VCaP (cell line): Measurements from ENCODE around the gene NOX5.

Experiments
- H3K27ac ChIP-seq: fragments of 450-650 bp; 2 replicates; pipeline ENCODE4 v1.5.1; 2017
- TF ChIP-seq, protein P1 (sequence below): fragments of 450-650 bp; conservative IDR thresholded peaks from 2 replicates; pipeline ENCODE4 v1.5.1; 2017; ENCODE audit warnings: mild to moderate bottlenecking, moderate library complexity

Gene NOX5

DNA sequence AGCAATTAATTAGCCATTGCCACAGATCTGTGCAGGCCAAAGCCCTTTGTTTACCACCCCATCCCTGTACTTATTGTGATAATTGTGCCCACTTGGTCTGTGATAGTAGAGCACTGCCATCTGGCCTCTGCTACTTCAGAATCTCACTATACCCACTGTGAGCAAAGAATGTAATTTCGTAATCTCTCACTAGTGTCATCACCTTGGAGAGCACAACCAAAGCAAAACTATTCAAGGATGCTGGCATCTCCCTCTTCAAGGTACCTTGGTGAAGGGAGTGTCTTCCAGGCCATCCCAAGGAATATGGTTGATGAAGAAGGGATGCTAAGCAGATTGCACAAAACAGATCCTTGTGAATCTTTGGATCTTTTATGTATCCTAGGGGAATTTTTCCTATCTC, 34.7 kb upstream of the NOX5 start:
- H3K27ac ChIP-seq: no peak overlapping the region
- TF ChIP-seq, protein P1, sequence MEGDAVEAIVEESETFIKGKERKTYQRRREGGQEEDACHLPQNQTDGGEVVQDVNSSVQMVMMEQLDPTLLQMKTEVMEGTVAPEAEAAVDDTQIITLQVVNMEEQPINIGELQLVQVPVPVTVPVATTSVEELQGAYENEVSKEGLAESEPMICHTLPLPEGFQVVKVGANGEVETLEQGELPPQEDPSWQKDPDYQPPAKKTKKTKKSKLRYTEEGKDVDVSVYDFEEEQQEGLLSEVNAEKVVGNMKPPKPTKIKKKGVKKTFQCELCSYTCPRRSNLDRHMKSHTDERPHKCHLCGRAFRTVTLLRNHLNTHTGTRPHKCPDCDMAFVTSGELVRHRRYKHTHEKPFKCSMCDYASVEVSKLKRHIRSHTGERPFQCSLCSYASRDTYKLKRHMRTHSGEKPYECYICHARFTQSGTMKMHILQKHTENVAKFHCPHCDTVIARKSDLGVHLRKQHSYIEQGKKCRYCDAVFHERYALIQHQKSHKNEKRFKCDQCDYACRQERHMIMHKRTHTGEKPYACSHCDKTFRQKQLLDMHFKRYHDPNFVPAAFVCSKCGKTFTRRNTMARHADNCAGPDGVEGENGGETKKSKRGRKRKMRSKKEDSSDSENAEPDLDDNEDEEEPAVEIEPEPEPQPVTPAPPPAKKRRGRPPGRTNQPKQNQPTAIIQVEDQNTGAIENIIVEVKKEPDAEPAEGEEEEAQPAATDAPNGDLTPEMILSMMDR: no peak

GRCh38 chr15:68980786-68981185, 33.7 kb upstream of the NOX5 start:
- TF ChIP-seq, protein P1: no peak
- no peak overlapping the region for H3K27ac ChIP-seq

DNA sequence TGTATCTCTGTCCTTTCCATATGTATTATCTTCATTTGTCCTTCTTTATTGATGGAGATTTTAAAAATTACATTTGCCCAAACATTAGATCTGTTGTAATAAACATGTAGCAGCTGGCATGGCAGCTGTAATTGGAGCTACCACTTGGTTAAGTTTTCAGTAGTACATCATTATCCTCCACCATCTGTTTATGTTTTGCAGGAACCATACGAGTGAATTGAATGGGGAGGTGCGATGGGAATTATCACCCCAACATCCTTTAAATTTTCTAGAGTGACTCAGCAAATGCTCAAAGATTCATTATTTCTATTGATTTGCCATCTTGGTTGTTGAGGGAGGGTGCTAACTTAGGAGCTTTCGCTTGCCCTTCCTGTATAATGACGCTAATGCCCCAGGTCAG, 32.6 kb upstream of the NOX5 start:
- TF ChIP-seq, protein P1: no peak
- no peak overlapping the region for H3K27ac ChIP-seq

DNA sequence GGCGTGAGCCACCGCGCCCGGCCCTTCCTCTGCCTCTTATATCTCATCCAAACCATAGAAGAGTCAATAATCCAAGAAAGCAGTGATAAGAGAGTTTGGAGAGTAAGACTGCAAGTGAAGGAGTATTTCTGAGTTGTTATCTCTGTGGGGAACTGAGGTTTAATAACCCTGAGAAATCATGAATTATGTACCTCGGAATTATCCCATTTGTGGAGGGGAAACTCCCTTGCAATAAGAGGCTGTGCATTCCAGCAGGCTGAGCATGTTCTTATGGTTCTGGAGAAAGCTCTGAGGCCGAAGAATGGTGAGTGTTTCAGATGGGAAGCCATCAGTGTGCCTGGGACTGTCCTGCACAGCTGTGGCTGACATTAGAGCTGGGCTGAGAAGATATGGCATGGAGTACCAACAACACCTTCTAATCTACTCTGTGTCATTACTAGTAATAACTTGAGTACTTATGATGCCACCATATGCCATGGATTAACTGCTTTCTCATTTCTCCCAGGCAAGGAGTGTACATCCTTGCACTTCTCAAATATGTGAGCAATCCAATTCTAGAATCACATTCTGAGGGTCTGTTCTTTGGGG, 31.4 kb upstream of the NOX5 start:
- TF ChIP-seq, protein P1: no peak
- H3K27ac ChIP-seq: no peak overlapping the region

DNA sequence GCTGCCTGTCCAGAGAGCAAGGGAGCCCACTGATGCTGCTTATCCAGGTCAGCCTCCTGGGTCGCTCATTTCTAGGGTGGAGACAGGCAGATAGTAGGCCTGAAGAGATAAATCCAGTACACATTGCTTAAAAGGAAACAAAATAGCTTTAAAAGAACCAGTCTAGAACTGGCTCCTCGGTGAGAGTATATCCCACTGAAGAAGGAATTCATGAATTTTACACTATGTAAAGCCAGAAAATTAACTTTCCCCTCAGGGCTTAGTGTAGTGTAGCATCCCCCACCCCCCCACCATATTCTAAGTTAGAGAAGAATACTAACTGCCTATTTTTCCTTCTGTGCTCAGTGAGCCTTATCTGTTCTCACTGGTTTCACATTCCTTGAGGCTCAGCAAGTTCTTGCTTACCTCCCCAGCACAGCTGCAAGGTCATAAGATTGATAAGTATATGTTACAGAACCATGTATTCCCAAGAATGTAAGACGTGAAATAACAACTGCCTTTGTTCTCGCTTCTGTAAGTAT, 30.5 kb upstream of the NOX5 start:
- no peak overlapping the region for H3K27ac ChIP-seq
- TF ChIP-seq, protein P1: no peak

DNA sequence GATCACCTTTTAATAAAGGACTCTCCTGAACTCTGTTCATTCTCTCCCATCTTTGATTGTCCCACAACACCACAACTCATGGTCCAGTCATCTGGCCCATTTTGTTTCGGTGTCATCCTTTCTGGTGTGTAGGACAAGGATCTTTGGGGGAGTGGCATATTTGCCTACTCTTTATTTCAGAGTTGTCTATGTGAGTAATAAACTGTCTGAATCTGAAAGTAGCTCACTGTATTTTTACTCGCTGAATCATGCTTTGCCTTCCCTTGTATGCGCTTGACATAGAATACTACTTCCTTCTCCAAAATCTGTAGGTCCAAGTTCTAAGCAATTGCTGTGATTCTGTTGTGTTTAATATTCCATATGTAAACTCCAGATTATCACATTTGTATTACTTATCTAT, 29.9 kb upstream of the NOX5 start:
- H3K27ac ChIP-seq: no peak overlapping the region
- TF ChIP-seq, protein P1: no peak

DNA sequence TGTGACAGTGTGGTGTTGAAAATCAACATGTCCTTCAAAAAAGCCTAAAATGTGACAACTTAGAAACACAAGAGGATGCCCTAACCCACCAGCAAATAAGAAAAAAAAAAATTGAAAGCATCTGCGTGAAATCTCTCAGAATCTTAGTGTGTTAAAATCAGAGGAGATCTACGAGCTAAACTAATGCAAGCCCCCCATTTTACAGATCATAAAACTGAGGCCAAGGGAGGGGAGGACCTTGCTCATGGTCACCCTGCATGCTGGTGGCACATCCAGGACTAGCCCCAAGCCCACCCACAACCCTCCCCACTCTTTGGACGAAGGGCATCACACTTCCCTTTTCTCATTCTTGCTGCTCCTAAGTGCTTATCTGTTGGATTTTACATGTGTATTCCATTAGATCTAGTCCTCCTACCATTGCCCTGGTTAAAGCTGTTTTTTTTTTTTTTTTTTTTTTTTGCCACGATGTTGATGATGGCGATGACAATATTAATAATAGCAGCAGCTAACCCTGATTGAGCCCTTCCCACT, 29.1 kb upstream of the NOX5 start:
- H3K27ac ChIP-seq: no peak overlapping the region
- TF ChIP-seq, protein P1: no peak
